Endodermal cell (in vitro differentiated cells): Measurements from ENCODE around the gene MX1. TPM values are rescaled to one million over a fixed set of nuclear protein-coding genes. Genes with fewer than 3 reads are reported as not detected.
A peak's percentile ranks its signal among the peaks of the same experiment; 100 is the strongest.

ENCODE experiments used
- DNase-seq: peaks from one replicate; pipeline ENCODE4 v3.0.0-alpha.2; 2017
- H3K27ac ChIP-seq: 2 replicates; pipeline ENCODE4 v1.5.1; 2013; ENCODE audit warnings: mild to moderate bottlenecking, low read depth, low read length, moderate library complexity
- H3K27me3 ChIP-seq: 2 replicates; pipeline ENCODE4 v1.6.1; 2013; ENCODE audit warnings: mild to moderate bottlenecking, low read length, moderate library complexity; ENCODE audit not compliant: insufficient read depth, control insufficient read depth, poor library complexity, severe bottlenecking
- H3K36me3 ChIP-seq: 2 replicates; pipeline ENCODE4 v1.7.0; 2013; ENCODE audit warnings: mild to moderate bottlenecking, low read length, moderate library complexity; ENCODE audit not compliant: control insufficient read depth, insufficient read depth
- H3K4me1 ChIP-seq: one replicate; pipeline ENCODE4 v1.7.0; 2013; ENCODE audit warnings: low read length; ENCODE audit not compliant: control insufficient read depth, insufficient read depth
- H3K4me3 ChIP-seq: 2 replicates; pipeline ENCODE4 v1.5.1; 2013; ENCODE audit warnings: mild to moderate bottlenecking, low read length, moderate library complexity
- H3K9ac ChIP-seq: 2 replicates; pipeline ENCODE4 v1.6.1; 2013; ENCODE audit warnings: mild to moderate bottlenecking, low read length, moderate library complexity; ENCODE audit not compliant: poor library complexity, severe bottlenecking; ENCODE audit errors: extremely low read depth
- H3K9me3 ChIP-seq: 2 replicates; pipeline ENCODE4 v1.6.1; 2013; ENCODE audit warnings: mild to moderate bottlenecking, low read length, moderate library complexity; ENCODE audit not compliant: control insufficient read depth
- H3K27ac Mint-ChIP-seq: 2 replicates; pipeline ENCODE4 v1.8.0; 2020; ENCODE audit warnings: mixed read lengths
- H3K27me3 Mint-ChIP-seq: 2 replicates; pipeline ENCODE4 v1.8.0; 2021; ENCODE audit warnings: mild to moderate bottlenecking, mixed read lengths; ENCODE audit not compliant: insufficient read depth
- H3K36me3 Mint-ChIP-seq: 2 replicates; pipeline ENCODE4 v1.8.0; 2020; ENCODE audit warnings: low read depth, mixed read lengths
- H3K4me1 Mint-ChIP-seq: 2 replicates; pipeline ENCODE4 v1.8.0; 2020; ENCODE audit warnings: mixed read lengths
- H3K4me3 Mint-ChIP-seq: 2 replicates; pipeline ENCODE4 v1.8.0; 2020; ENCODE audit warnings: mild to moderate bottlenecking, moderate library complexity, mixed read lengths
- H3K9me3 Mint-ChIP-seq: 2 replicates; pipeline ENCODE4 v1.8.0; 2020; ENCODE audit warnings: mild to moderate bottlenecking, mixed read lengths
- WGBS, 2 experiments: methylation state at CpG; one replicate each; pipeline versions ENCODE4 v1.1.5 to v1.1.7; 2013; ENCODE audit warnings: missing lambda C conversion rate in 2 of 2, mixed read lengths in 1 of 2; ENCODE audit not compliant: insufficient coverage in 1 of 2, insufficient read length in 1 of 2; 5-methylcytosine and 5-hydroxymethylcytosine counted together
- total RNA-seq, 2 donors: library from RNA; stranded (reverse); fragmentation: NEBNext Ultra II Directional in 1 of 2; extraction: Animal tissue kit (Norgen Biotek cat#: 25700) in 1 of 2; gene quantifications; 2 replicates in 1 of 2; 3 replicates in 1 of 2; pipeline ENCODE4 v1.2.1, GENCODE V29; 2021
- TF ChIP-seq, protein P1 (sequence below): fragments of 200-600 bp; sonication (generic); conservative IDR thresholded peaks from 2 replicates; pipeline ENCODE4 v1.5.0; 2021; ENCODE audit warnings: antibody characterized with exemption, mild to moderate bottlenecking

The MX1 gene
- total RNA-seq, 2 donors from 2014 or later, result 0.42 to 0.84 TPM

DNA sequence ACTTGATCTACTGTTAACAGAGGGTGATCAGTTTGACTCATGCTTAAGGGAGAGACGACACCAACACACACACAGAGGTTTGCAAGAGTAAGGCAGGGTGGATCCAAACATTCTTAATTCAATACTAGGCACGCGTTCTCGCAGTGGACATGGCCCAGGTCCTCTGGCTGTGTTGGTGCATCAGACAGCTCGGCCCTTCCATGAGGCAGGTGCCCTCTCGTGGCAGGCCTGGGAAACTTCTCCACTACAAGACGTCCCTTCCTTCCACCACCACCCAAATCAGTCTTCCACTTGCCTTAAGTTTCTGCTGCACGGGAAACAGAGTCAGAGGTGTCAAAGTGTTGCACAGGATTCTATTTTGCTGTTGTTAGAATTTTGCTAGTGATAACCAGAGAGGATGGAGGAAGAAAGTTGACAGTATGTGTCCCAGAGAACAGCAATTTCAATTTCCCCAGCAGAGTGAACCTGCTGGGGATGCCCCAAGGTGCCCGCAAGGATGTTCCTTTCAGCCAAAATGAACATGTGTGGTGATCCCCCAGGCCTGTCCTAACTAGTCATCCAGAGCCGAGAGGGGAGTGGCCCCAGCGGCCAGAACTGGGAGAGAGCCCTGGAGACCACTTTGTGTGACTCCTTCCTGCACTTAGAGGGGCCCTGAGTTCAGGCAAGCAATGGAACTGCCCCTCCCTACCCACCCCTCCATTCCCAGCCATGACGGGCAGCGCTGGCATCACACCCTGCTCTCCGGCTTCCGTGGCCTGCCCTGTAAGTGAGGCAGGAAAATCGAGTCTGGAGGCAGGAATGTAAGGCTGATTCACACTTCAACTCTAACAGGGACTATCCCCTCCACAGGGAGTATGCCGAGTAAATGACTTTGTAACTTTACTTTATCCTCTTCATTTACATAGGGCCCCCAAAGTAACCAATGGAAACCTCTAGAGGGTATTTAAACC, 34.8 kb downstream of the MX1 start:
- Mint-ChIP-seq H3K36me3 (peaks cover 30% of the 10 kb centered on the region), H3K4me1 (peaks cover 3% of the 10 kb centered on the region), H3K27ac (no peak overlapping the region), H3K9me3 (peaks cover 24% of the 10 kb centered on the region), H3K4me3 (no peak overlapping the region), H3K27me3 (no peaks in the 10 kb centered on the region)
- no peaks in the 10 kb centered on the region for H3K36me3 ChIP-seq
- H3K27me3 ChIP-seq, result no peaks in the 10 kb centered on the region
- peaks cover 15% of the 10 kb centered on the region for H3K9me3 ChIP-seq
- H3K4me1 ChIP-seq, result no peaks in the 10 kb centered on the region
- peak; percentile 85 for DNase-seq
- H3K4me3 ChIP-seq, result no peak overlapping the region
- no peak overlapping the region for H3K27ac ChIP-seq
- 53 to 62% methylated on average over 6 to 17 of the region's 17 CpGs for WGBS, 2 experiments
- TF ChIP-seq, protein P1, sequence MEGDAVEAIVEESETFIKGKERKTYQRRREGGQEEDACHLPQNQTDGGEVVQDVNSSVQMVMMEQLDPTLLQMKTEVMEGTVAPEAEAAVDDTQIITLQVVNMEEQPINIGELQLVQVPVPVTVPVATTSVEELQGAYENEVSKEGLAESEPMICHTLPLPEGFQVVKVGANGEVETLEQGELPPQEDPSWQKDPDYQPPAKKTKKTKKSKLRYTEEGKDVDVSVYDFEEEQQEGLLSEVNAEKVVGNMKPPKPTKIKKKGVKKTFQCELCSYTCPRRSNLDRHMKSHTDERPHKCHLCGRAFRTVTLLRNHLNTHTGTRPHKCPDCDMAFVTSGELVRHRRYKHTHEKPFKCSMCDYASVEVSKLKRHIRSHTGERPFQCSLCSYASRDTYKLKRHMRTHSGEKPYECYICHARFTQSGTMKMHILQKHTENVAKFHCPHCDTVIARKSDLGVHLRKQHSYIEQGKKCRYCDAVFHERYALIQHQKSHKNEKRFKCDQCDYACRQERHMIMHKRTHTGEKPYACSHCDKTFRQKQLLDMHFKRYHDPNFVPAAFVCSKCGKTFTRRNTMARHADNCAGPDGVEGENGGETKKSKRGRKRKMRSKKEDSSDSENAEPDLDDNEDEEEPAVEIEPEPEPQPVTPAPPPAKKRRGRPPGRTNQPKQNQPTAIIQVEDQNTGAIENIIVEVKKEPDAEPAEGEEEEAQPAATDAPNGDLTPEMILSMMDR, result peak; percentile 86
- no peak overlapping the region for H3K9ac ChIP-seq

DNA sequence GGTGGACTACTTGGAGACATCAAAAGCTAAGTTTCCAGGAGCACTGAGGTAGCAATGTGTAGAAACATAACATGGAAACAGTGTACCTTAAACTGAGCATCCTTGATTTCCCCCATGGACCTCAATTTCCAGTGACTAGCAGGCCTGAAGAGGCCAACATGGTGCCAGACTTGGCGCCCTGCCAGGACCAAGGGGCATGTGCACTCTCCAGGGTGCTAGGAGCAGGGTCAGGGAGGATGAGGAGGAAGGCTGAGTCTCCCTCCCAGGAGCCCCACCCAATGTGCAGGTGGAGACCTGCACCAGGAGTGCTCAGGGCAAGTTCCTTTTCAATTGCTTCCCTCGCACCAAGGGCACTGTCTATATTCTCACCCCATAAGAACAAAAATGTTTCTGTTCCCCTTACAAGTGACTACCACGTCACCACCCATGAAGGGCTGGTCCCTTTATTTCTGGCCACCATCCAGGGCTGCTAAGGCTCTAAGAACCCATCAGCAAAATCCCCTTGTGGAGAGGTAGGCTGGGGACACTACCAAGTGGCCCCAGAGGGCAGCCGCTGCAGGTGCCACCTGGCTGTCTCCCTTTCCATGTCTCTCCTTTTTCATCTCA, 39.2 kb downstream of the MX1 start:
- Mint-ChIP-seq H3K27ac (no peak overlapping the region), H3K36me3 (peaks cover 58% of the 10 kb centered on the region), H3K27me3 (no peaks in the 10 kb centered on the region), H3K9me3 (peaks cover 24% of the 10 kb centered on the region), H3K4me3 (no peak overlapping the region), H3K4me1 (peaks cover 8% of the 10 kb centered on the region)
- TF ChIP-seq, protein P1, result no peak
- Histone ChIP-seq H3K27me3 (no peaks in the 10 kb centered on the region), H3K4me3 (no peak overlapping the region), H3K4me1 (no peaks in the 10 kb centered on the region), H3K9ac (no peak overlapping the region), H3K9me3 (peaks cover 15% of the 10 kb centered on the region), H3K36me3 (no peaks in the 10 kb centered on the region), H3K27ac (no peak overlapping the region)
- DNase-seq, result no peak
- 80 to 90% methylated on average over 1 to 4 of the region's 4 CpGs for WGBS, 2 experiments

DNA sequence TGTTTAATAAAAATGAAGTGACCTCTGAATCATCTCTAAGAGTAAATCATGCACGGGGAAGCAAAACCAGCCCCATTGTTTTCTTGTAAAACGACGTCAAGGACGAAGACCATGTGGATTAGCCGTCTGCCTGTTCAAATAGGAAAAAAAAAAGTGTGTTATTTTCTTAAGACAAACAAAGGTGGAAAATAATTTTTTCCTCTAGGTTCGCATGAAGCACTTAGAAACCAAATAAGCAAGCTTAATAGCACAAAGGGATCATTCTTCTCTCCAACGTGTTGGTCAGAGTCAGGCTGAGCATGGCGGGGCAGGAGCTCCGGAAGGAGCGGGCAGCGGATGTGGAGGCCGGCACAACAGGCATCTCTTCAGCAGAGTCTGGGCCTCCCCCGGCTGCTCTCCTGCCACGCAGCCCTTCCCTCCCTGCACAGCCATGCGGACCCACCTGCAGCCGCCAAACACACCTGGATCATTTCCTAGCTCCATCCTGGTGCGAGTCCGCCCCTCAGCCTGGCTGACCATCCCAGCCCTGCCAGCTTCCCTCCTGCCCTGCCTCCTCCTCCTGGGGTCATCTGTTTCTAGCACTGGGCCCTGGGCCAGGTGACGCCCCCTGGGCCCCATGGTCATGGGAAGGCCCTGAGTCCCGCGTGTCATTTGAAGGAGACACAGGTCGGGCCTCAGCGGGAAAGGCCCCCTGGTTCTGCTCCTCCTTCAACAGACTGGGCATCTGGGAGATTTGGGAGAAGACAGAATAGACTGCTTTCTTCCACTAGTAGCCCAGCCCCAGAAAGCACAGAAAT, 40.2 kb downstream of the MX1 start:
- TF ChIP-seq, protein P1, result no peak
- Mint-ChIP-seq H3K9me3 (peaks cover 24% of the 10 kb centered on the region), H3K27me3 (no peaks in the 10 kb centered on the region), H3K36me3 (peaks cover 58% of the 10 kb centered on the region), H3K4me1 (peaks cover 6% of the 10 kb centered on the region), H3K27ac (no peak overlapping the region), H3K4me3 (no peak overlapping the region)
- no peaks in the 10 kb centered on the region for H3K36me3 ChIP-seq
- no peak overlapping the region for H3K4me3 ChIP-seq
- H3K4me1 ChIP-seq, result no peaks in the 10 kb centered on the region
- H3K27ac ChIP-seq, result no peak overlapping the region
- H3K9me3 ChIP-seq, result peaks cover 15% of the 10 kb centered on the region
- H3K27me3 ChIP-seq, result no peaks in the 10 kb centered on the region
- DNase-seq, result no peak
- WGBS, 2 experiments, result 90 to 91% methylated on average over 10 to 23 of the region's 23 CpGs
- no peak overlapping the region for H3K9ac ChIP-seq
